ENCODE measurements around the gene COL4A1. TPM values are rescaled to one million over a fixed set of nuclear protein-coding genes. Genes with fewer than 3 reads are reported as not detected.

COL4A1 gene
- total RNA-seq, 1 donor from 2014 or later: 2,489 TPM

DNA sequence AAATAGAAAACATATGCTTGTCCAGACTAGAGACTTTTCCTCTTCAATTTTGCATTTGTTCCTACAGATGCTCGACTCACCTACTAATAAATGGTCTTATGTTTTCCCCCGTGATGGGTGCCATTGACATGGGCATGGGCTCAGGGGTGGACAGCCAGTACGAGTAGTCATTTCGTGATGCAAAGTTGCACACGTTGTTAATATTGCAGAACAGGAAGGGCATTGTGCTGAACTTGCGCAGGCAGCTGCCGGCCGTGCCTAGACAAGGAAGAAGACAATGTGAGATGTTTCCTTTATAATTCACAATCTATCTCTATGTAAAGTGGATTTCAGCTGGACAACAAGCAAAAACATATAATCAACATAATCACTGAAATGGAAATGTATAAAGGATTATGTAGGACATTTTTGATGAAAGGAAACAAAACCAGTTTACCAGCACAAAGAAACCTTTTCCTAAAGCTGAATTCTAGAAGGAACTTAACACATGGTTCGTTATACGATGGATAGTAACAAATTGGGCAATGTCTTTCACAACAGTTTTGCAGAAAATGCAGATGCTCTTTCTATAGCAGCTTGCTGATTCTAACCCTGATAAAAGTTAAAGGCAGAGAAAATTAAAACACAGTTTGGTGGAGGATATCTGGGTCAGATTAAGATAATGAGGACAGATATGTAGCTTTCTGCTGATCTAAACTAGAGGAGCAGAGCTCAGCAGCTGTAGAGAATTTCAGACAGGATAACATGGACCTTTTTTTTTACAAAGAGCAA is 145.7 kb downstream of the COL4A1 start:
- Mint-ChIP-seq H3K27me3 (ENCODE audit: low read depth, unreplicated experiment) (no peaks in the 10 kb centered on the region), H3K36me3 (ENCODE audit: low read depth, unreplicated experiment) (peaks cover 37% of the 10 kb centered on the region), H3K9me3 (ENCODE audit: unreplicated experiment) (no peaks in the 10 kb centered on the region), H3K4me1 (ENCODE audit: low read depth, unreplicated experiment) (no peaks in the 10 kb centered on the region), H3K27ac (ENCODE audit: unreplicated experiment) (no peak overlapping the region), H3K4me3 (ENCODE audit: unreplicated experiment) (no peak overlapping the region)
- no peak overlapping the region for H2AFZ ChIP-seq (ENCODE audit: low read depth, low read length)
- no peaks in the 10 kb centered on the region for H3K4me1 ChIP-seq (ENCODE audit: insufficient read depth, low read length)
- FAIRE-seq (no peak), DNase-seq (ENCODE audit: low read depth) (no peak)
- peaks cover 89% of the 10 kb centered on the region for H3K36me3 ChIP-seq (ENCODE audit: insufficient read depth, low read length)
- no peaks in the 10 kb centered on the region for H3K27me3 ChIP-seq (ENCODE audit: insufficient read depth, low read length)
- peaks cover 42% of the 10 kb centered on the region for H4K20me1 ChIP-seq (ENCODE audit: insufficient read depth, low read length)
- no peaks in the 10 kb centered on the region for H3K79me2 ChIP-seq (ENCODE audit: insufficient read depth, low read length)
- H3K4me3 ChIP-seq (ENCODE audit: insufficient read depth, low read depth, low read length): no peak overlapping the region
- no peak overlapping the region for H3K27ac ChIP-seq (ENCODE audit: low read depth, low read length)
- no peak overlapping the region for H3K9ac ChIP-seq (ENCODE audit: low read length)
- no peaks in the 10 kb centered on the region for H3K9me3 ChIP-seq (ENCODE audit: insufficient read depth, low read depth, low read length)
- no peak overlapping the region for H3K4me2 ChIP-seq (ENCODE audit: low read length)
- TF ChIP-seq EZH2 (IDR thresholded peaks at IDR 0.05; ENCODE audit: insufficient read depth, low read length): no peak
- TF ChIP-seq, protein P1, sequence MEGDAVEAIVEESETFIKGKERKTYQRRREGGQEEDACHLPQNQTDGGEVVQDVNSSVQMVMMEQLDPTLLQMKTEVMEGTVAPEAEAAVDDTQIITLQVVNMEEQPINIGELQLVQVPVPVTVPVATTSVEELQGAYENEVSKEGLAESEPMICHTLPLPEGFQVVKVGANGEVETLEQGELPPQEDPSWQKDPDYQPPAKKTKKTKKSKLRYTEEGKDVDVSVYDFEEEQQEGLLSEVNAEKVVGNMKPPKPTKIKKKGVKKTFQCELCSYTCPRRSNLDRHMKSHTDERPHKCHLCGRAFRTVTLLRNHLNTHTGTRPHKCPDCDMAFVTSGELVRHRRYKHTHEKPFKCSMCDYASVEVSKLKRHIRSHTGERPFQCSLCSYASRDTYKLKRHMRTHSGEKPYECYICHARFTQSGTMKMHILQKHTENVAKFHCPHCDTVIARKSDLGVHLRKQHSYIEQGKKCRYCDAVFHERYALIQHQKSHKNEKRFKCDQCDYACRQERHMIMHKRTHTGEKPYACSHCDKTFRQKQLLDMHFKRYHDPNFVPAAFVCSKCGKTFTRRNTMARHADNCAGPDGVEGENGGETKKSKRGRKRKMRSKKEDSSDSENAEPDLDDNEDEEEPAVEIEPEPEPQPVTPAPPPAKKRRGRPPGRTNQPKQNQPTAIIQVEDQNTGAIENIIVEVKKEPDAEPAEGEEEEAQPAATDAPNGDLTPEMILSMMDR (IDR thresholded peaks at IDR 0.05; ENCODE audit: insufficient read depth, low read depth, low read length): no peak

DNA sequence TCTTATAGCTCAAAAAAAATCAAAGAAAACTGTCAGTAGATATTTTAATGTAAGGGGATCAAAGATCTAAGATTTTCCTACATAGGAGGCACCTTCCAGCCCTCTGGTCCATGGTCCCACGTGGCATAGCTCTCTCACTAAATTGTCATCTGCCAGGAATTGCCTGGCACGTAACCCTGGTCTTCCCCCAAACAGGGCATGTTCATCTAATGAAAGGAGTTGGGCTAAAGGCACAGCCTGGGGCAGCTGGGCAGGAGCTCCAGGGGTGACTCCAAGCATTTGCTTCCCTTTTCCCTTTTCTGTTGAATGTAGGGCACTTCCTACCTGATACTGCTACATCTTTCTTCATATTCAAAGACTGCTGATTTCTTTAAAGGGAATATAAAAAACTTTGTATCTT is 148.7 kb downstream of the COL4A1 start:
- H3K27ac ChIP-seq (ENCODE audit: low read depth, low read length): no peak overlapping the region
- no peaks in the 10 kb centered on the region for H3K79me2 ChIP-seq (ENCODE audit: insufficient read depth, low read length)
- H3K4me1 Mint-ChIP-seq (ENCODE audit: low read depth, unreplicated experiment): no peaks in the 10 kb centered on the region
- TF ChIP-seq, protein P1 (IDR thresholded peaks at IDR 0.05; ENCODE audit: insufficient read depth, low read depth, low read length): no peak
- TF ChIP-seq EZH2 (IDR thresholded peaks at IDR 0.05; ENCODE audit: insufficient read depth, low read length): no peak
- no peaks in the 10 kb centered on the region for H3K9me3 ChIP-seq (ENCODE audit: insufficient read depth, low read depth, low read length)
- no peaks in the 10 kb centered on the region for H3K27me3 ChIP-seq (ENCODE audit: insufficient read depth, low read length)
- H3K36me3 ChIP-seq (ENCODE audit: insufficient read depth, low read length): peaks cover 83% of the 10 kb centered on the region
- no peak overlapping the region for H3K4me3 ChIP-seq (ENCODE audit: insufficient read depth, low read depth, low read length)
- no peak overlapping the region for H3K4me3 Mint-ChIP-seq (ENCODE audit: unreplicated experiment)
- H2AFZ ChIP-seq (ENCODE audit: low read depth, low read length): no peak overlapping the region
- no peak overlapping the region for H3K4me2 ChIP-seq (ENCODE audit: low read length)
- peaks cover 32% of the 10 kb centered on the region for H4K20me1 ChIP-seq (ENCODE audit: insufficient read depth, low read length)
- DNase-seq (ENCODE audit: low read depth) (no peak), FAIRE-seq (no peak)
- no peaks in the 10 kb centered on the region for H3K9me3 Mint-ChIP-seq (ENCODE audit: unreplicated experiment)
- no peak overlapping the region for H3K9ac ChIP-seq (ENCODE audit: low read length)
- H3K27ac Mint-ChIP-seq (ENCODE audit: unreplicated experiment): no peak overlapping the region
- no peaks in the 10 kb centered on the region for H3K27me3 Mint-ChIP-seq (ENCODE audit: low read depth, unreplicated experiment)
- H3K4me1 ChIP-seq (ENCODE audit: insufficient read depth, low read length): no peaks in the 10 kb centered on the region
- H3K36me3 Mint-ChIP-seq (ENCODE audit: low read depth, unreplicated experiment): peaks cover 30% of the 10 kb centered on the region

DNA sequence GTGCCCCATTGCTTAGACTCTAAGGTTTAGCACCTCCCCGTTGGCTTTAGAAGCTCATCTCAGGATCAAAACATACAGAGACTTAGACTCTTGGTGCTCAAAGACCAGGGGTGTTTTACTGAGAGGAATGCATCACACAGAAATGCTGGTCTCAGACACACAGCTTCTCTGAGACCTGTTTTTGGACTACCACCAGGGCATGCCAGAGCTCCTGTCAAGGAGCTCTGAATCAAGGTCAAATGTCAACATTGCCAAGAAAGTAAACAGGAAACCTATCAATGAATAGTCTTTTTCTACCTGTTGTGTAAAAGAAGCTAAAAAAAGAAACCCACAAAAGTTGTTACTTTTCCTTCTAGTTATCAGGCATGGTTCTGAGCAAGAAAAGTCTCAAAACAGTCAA is 149.2 kb downstream of the COL4A1 start:
- Mint-ChIP-seq H3K27ac (ENCODE audit: unreplicated experiment) (no peak overlapping the region), H3K4me3 (ENCODE audit: unreplicated experiment) (no peak overlapping the region), H3K4me1 (ENCODE audit: low read depth, unreplicated experiment) (no peaks in the 10 kb centered on the region), H3K27me3 (ENCODE audit: low read depth, unreplicated experiment) (no peaks in the 10 kb centered on the region), H3K36me3 (ENCODE audit: low read depth, unreplicated experiment) (peaks cover 30% of the 10 kb centered on the region), H3K9me3 (ENCODE audit: unreplicated experiment) (no peaks in the 10 kb centered on the region)
- Histone ChIP-seq H3K36me3 (ENCODE audit: insufficient read depth, low read length) (peaks cover 82% of the 10 kb centered on the region), H4K20me1 (ENCODE audit: insufficient read depth, low read length) (peaks cover 28% of the 10 kb centered on the region), H2AFZ (ENCODE audit: low read depth, low read length) (no peak overlapping the region), H3K27me3 (ENCODE audit: insufficient read depth, low read length) (no peaks in the 10 kb centered on the region), H3K9me3 (ENCODE audit: insufficient read depth, low read depth, low read length) (no peaks in the 10 kb centered on the region), H3K4me2 (ENCODE audit: low read length) (no peak overlapping the region), H3K4me1 (ENCODE audit: insufficient read depth, low read length) (no peaks in the 10 kb centered on the region), H3K9ac (ENCODE audit: low read length) (no peak overlapping the region), H3K4me3 (ENCODE audit: insufficient read depth, low read depth, low read length) (no peak overlapping the region), H3K27ac (ENCODE audit: low read depth, low read length) (no peak overlapping the region), H3K79me2 (ENCODE audit: insufficient read depth, low read length) (no peaks in the 10 kb centered on the region)
- DNase-seq (ENCODE audit: low read depth) (no peak), FAIRE-seq (no peak)
- TF ChIP-seq, protein P1 (IDR thresholded peaks at IDR 0.05; ENCODE audit: insufficient read depth, low read depth, low read length): no peak
